Cardiac muscle cell (in vitro differentiated cells and primary cell): ENCODE data around the gene AFTPH. TPM values are rescaled to one million over a fixed set of nuclear protein-coding genes. Genes with fewer than 3 reads are reported as not detected.

Experiments
- DNase-seq, 2 donors: peaks; one replicate each; pipeline versions ENCODE4 v3.0.0 to v3.0.0-alpha.2; 2010 to 2017; ENCODE audit warnings: low read depth in 1 of 2, low spot score in 1 of 2
- H3K27ac ChIP-seq: fragments of 200-600 bp; sonication (generic); 2 replicates; pipeline ENCODE4 v1.5.1; 2016
- H3K27me3 ChIP-seq: fragments of 200-600 bp; sonication (generic); 2 replicates; pipeline ENCODE4 v1.6.0; 2016; ENCODE audit warnings: control low read depth
- H3K36me3 ChIP-seq: fragments of 200-600 bp; sonication (generic); 2 replicates; pipeline ENCODE4 v1.5.1; 2016; ENCODE audit warnings: control low read depth
- H3K4me1 ChIP-seq: fragments of 200-600 bp; sonication (generic); 2 replicates; pipeline ENCODE4 v1.8.1; 2017; ENCODE audit warnings: low read depth, mild to moderate bottlenecking, mixed run types
- H3K4me3 ChIP-seq: fragments of 200-600 bp; sonication (generic); 2 replicates; pipeline ENCODE4 v1.5.1; 2016; ENCODE audit warnings: mild to moderate bottlenecking
- H3K9me3 ChIP-seq: fragments of 200-600 bp; sonication (generic); 2 replicates; pipeline ENCODE4 v1.5.1; 2017; ENCODE audit warnings: low read depth, mild to moderate bottlenecking, control low read depth
- polyA plus RNA-seq: library from polyadenylated mRNA; unstranded; fragments of >200 nt; fragmentation: Nextera tagmentation; extraction: Ambion mirVana; gene quantifications from 2 replicates; pipeline ENCODE4 v1.2.1, GENCODE V29; 2016
- total RNA-seq: library from RNA; depleted of rRNA; stranded (reverse); fragments of >200 nt; gene quantifications from 2 replicates; pipeline ENCODE4 v1.2.3, GENCODE V29; 2016
- TF ChIP-seq, protein P1 (sequence below): IDR thresholded peaks from 2 replicates; pipeline ENCODE4 v1.5.1; 2012; ENCODE audit warnings: low read depth, mild to moderate bottlenecking, low read length

AFTPH gene
- total and polyA plus RNA-seq, 2 experiments from 2014 or later: 7.1 to 18.5 TPM

DNA sequence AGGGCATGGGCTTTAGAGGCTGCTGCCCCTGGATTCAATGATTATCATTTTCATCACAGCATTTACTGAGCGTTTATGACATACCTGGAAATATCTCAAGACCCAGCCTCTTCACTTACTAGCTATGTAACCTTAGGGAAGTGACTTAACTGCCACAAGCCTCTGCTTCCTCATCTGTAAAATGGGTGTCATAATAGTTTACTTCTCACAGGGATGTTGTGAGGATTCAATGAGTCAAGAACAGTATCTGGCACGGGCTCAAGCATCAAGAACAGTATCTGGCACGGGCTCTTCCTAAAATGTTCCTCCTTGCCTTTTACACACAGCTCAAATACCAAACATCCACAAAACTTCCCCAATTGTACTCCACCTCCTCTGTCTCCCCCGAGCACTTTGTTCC lies 38.8 kb upstream of the AFTPH start:
- Histone ChIP-seq H3K27me3 (no peaks in the 10 kb centered on the region), H3K9me3 (no peaks in the 10 kb centered on the region), H3K36me3 (no peaks in the 10 kb centered on the region), H3K4me3 (no peak overlapping the region), H3K27ac (no peak overlapping the region), H3K4me1 (no peaks in the 10 kb centered on the region)
- DNase-seq: no peak
- TF ChIP-seq, protein P1, sequence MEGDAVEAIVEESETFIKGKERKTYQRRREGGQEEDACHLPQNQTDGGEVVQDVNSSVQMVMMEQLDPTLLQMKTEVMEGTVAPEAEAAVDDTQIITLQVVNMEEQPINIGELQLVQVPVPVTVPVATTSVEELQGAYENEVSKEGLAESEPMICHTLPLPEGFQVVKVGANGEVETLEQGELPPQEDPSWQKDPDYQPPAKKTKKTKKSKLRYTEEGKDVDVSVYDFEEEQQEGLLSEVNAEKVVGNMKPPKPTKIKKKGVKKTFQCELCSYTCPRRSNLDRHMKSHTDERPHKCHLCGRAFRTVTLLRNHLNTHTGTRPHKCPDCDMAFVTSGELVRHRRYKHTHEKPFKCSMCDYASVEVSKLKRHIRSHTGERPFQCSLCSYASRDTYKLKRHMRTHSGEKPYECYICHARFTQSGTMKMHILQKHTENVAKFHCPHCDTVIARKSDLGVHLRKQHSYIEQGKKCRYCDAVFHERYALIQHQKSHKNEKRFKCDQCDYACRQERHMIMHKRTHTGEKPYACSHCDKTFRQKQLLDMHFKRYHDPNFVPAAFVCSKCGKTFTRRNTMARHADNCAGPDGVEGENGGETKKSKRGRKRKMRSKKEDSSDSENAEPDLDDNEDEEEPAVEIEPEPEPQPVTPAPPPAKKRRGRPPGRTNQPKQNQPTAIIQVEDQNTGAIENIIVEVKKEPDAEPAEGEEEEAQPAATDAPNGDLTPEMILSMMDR: no peak

DNA sequence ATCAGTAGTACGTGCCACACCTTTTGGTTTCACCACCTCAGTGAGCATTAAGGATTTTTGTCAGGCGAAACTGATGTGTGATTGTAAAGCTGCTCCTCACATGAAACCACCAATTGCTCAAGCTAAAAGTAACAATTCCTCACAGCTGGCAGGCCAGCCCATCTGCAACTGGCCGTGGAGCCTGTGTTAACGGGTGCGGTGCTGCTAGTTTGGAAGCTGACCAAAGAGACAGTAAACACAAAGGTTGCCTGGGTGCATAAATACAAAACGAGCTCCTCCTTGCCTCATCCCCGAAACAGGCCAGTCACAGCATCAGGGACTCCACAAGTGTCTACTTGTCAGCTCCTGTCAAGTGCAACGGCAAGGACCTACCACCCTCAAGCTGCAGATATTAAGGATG lies 38.2 kb upstream of the AFTPH start:
- Histone ChIP-seq H3K9me3 (no peaks in the 10 kb centered on the region), H3K27me3 (no peaks in the 10 kb centered on the region), H3K36me3 (no peaks in the 10 kb centered on the region), H3K4me1 (no peaks in the 10 kb centered on the region), H3K27ac (no peak overlapping the region), H3K4me3 (no peak overlapping the region)
- TF ChIP-seq, protein P1: no peak
- peak in 1 of 2 donors; percentile 27 for DNase-seq

DNA sequence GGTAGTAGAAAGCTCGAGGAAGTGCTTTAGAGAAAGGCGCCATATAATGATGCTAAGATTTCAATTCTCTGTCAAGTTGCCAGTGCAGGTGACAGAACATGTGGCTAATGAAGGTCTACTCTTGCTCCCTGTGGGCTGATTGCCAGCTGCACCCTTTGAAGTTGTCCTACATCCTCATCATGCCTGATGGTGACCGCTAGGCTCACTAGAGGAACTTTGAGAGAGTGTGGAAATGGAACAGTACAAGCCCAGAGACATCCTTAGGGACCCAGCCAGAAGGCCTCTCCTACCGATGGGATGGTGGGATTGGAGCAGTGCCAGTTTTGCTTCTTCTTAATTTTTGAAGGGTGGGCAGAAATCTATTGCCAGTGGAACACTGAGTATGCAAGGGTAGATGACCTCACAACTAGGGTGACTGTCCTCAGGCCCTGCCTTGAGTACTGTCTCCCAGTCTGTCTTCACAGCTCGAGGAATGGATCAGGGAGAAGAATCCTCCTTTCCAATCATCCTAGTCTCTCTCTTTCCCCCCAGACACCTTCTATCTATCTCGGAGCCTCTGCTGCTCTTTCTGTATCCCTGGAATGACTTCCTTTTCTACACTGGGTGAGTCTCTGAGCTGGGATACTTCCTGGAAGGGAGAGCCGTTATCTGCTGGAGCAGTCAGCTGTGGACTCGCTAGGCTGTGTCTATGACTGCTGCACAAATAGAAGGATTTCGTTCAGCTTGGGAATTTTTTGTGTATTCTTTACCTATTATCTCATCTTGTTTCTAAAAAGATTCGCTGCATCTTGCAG lies 36.7 kb upstream of the AFTPH start:
- H3K4me1 ChIP-seq: no peaks in the 10 kb centered on the region
- H3K27me3 ChIP-seq: peaks cover 4% of the 10 kb centered on the region
- no peaks in the 10 kb centered on the region for H3K36me3 ChIP-seq
- no peak overlapping the region for H3K27ac ChIP-seq
- no peaks in the 10 kb centered on the region for H3K9me3 ChIP-seq
- no peak overlapping the region for H3K4me3 ChIP-seq
- DNase-seq: peak in 1 of 2 donors; percentile 14
- TF ChIP-seq, protein P1: no peak

DNA sequence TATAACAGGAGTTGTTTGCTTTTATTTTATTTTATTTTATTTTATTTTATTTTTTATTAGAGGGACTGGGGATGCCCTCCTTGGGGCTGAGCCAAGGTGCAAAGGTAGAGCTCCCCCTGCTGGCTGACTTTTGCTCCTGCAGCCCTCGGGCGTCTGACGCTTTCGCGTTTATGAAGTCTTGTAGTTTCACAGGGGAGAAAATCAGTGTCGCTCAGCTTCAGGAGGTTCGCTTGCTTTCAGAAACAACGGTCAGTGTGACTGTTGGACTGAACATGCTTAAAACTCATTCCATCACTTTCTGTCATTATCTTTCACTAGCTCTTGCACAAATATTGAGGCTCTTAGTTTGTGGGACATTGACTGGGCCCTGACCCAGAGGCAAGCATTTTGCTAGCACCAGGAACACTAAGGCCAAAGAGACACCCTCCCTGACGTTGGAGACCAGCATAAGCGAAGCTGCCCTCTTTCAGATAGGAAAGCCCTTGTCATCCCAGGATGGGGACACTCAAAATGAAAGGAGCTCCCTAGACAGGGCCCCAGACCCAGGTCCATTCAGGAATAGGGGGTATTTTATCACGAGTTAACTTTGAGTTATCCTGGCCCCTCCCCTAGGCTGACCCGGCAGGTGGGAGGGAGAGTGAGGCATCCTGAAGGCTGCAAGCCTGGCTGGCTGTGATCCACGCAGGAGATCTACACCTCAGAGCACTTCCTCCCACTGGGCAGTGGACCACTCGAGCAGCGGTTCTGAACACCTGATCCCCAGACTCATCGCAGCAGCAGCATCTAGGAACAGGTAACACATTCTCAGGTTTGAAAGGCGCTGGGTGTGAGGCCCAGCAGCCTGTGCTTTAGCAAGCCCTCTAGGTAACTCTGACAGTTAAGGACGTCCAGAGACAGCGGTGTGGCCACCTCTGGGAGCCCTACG lies 35.8 kb upstream of the AFTPH start:
- H3K4me1 ChIP-seq: no peaks in the 10 kb centered on the region
- H3K27ac ChIP-seq: no peak overlapping the region
- peaks cover 9% of the 10 kb centered on the region for H3K27me3 ChIP-seq
- H3K4me3 ChIP-seq: no peak overlapping the region
- no peaks in the 10 kb centered on the region for H3K9me3 ChIP-seq
- TF ChIP-seq, protein P1: peak; percentile 94
- no peaks in the 10 kb centered on the region for H3K36me3 ChIP-seq
- peak; percentile 71 to 79 for DNase-seq

DNA sequence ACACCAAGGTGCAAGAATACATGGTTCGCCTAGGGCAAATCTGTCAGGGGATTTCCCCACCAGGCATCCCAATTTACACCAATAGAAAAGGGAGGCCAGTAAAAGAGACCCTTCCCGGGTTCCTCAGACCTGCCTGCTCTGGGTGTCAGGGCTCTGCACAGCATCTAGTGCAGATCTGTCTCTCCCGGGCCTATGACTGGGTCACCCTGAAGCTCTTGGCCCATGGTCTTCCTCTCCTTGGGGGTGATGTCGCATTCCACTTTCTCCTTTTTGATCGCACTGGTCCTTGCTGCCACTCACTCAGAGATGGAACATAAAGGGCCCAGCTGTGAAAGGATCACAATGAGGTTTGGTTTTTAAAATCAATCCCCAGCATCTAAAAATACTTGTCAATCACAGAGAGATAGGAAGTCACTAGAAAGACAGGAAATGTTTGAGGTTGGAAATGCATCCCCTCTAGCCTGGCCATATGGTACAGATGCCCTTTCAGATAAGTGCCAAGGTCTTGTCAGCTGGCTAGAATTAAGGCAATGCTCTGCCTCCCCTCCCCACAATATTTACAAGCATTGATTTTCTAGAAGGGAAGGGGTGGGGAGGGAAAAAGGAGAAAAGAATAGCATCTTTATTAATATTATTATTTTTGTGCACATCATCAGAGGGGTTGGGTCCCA lies 34.9 kb upstream of the AFTPH start:
- H3K27ac ChIP-seq: no peak overlapping the region
- no peaks in the 10 kb centered on the region for H3K4me1 ChIP-seq
- H3K4me3 ChIP-seq: no peak overlapping the region
- TF ChIP-seq, protein P1: no peak
- no peak for DNase-seq
- no peaks in the 10 kb centered on the region for H3K9me3 ChIP-seq
- H3K27me3 ChIP-seq: peaks cover 9% of the 10 kb centered on the region
- no peaks in the 10 kb centered on the region for H3K36me3 ChIP-seq
